ENCODE results near the gene ABCA3. TPM values are rescaled to one million over a fixed set of nuclear protein-coding genes. Genes with fewer than 3 reads are reported as not detected.

The ABCA3 gene
- total and polyA plus RNA-seq, 2 experiments from 2014 or later: 3.0 to 4.1 TPM

- TF ChIP-seq ZNF462 (CRISPR knock-in tag; IDR thresholded peaks at IDR 0.05) (no peak), ETS1 (IDR thresholded peaks at IDR 0.05) (no peak), JUNB (IDR thresholded peaks at IDR 0.05; ENCODE audit: unreplicated experiment) (no peak), STAT1 (IDR thresholded peaks at IDR 0.05; ENCODE audit: unreplicated experiment) (no peak)
Measured at GRCh38 chr16:2235695-2236336, 104.7 kb downstream of the ABCA3 start (continued).

DNA sequence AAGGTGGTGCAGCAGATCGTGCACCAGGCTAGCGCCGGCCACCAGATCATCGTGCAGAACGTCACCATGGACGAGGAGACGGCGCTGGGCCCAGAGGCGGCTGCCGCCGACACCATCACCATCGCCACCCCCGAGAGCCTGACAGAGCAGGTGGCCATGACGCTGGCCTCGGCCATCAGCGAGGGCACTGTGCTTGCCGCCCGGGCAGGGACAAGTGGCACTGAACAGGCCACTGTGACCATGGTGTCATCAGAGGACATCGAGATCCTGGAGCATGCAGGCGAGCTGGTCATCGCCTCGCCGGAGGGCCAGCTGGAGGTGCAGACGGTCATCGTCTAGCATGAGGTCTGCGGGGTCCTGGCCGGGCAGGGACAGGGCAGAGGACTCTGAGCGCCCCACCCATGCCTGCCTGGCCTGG is 105.3 kb downstream of the ABCA3 start:
- Histone ChIP-seq H3F3A (replicated peaks; ENCODE audit: low read depth) (peaks cover 1% of the 10 kb centered on the region; the same call in 1 of the 2 replicates), H2AFZ (no peak overlapping the region), H3K4me3 (no peak overlapping the region), H3K79me2 (replicated peaks; ENCODE audit: insufficient read depth) (no peaks in the 10 kb centered on the region), H3K27ac (ENCODE audit: low read depth) (no peak overlapping the region), H4K20me1 (replicated peaks; ENCODE audit: insufficient read depth) (no peaks in the 10 kb centered on the region; the same call in 1 of the 2 replicates), H3K9me2 (ENCODE audit: insufficient read depth) (no peaks in the 10 kb centered on the region), H3K4me1 (ENCODE audit: insufficient read depth) (no peaks in the 10 kb centered on the region), H3K36me3 (ENCODE audit: insufficient read depth) (0 out of 2 replicates have a peak, but pooled peaks cover 5% of the 10 kb centered on the region), H3K4me2 (no peak overlapping the region), H3K27me3 (ENCODE audit: insufficient read depth) (peaks cover 18% of the 10 kb centered on the region)
- Mint-ChIP-seq H3K27ac (no peak overlapping the region), H3K4me1 (no peaks in the 10 kb centered on the region), H3K36me3 (ENCODE audit: low read depth) (peaks cover 8% of the 10 kb centered on the region; the same call in 1 of the 3 replicates), H3K4me3 (no peak overlapping the region), H3K27me3 (ENCODE audit: insufficient read depth, low read depth, poor library complexity) (peaks cover 25% of the 10 kb centered on the region), H3K9me3 (no peaks in the 10 kb centered on the region)
- no peak for TF ChIP-seq CREB1 (CRISPR knock-in tag; IDR thresholded peaks at IDR 0.05; ENCODE audit: low read depth)
- DNase-seq (ENCODE audit: low spot score) (no peak), ATAC-seq (no peak)
